B cell (primary cell): ENCODE results near the gene CACHD1. TPM values are rescaled to one million over a fixed set of nuclear protein-coding genes. Genes with fewer than 3 reads are reported as not detected.

Experiments used
- ATAC-seq: fragments of 200-7000 bp; cut with Tn5 transposase; one replicate; pipeline ENCODE4 v1.10.0; 2021; ENCODE audit warnings: low read depth, mild to moderate bottlenecking, moderate number of reproducible peaks, moderate library complexity
- CTCF ChIA-PET: fragments of 350-600 bp; sonication (Branson Sonifier 250); formaldehyde crosslinking; loops from one replicate; lab custom pipeline; 2021; ENCODE audit warnings: antibody characterized with exemption, inconsistent platforms; lab: Charles Lee
- POLR2A ChIA-PET: fragments of 350-600 bp; sonication (Branson Sonifier 250); formaldehyde crosslinking; loops from one replicate; lab custom pipeline; 2021; ENCODE audit warnings: antibody characterized with exemption; lab: Charles Lee
- DNase-seq: peaks from one replicate; pipeline ENCODE4 v3.0.0; 2013
- H2AFZ ChIP-seq: 2 replicates; pipeline ENCODE4 v1.6.1; 2012; ENCODE audit warnings: mild to moderate bottlenecking, low read depth, low read length; ENCODE audit not compliant: insufficient read depth, poor library complexity, severe bottlenecking
- H3K27ac ChIP-seq, 2 donors: 1 replicate in 1 of 2; 2 replicates in 1 of 2; pipeline ENCODE4 v1.5.1; 2012 to 2013; ENCODE audit warnings: low read length in 2 of 2, mild to moderate bottlenecking in 2 of 2, moderate library complexity in 1 of 2
- H3K27me3 ChIP-seq, 4 experiments: fragments of 200-600 bp in 1 of 4; sonication (generic) in 1 of 4; replicated peaks in 1 of 4; 1 replicate in 2 of 4; 2 replicates in 2 of 4; pipeline versions ENCODE4 v1.6.1 to v1.7.0; 2013 to 2016; ENCODE audit warnings: low read length in 3 of 4, mild to moderate bottlenecking in 2 of 4, mixed read lengths in 1 of 4, moderate library complexity in 1 of 4; ENCODE audit not compliant: insufficient read depth in 4 of 4, control insufficient read depth in 3 of 4; ENCODE audit errors: control extremely low read depth in 1 of 4
- H3K36me3 ChIP-seq, 2 experiments: replicated peaks in 1 of 2; 1 replicate in 1 of 2; 2 replicates in 1 of 2; pipeline versions ENCODE4 v1.6.1 to v1.7.1; 2013; ENCODE audit warnings: low read length in 1 of 2; ENCODE audit not compliant: insufficient read depth in 2 of 2, control insufficient read depth in 1 of 2; ENCODE audit errors: control extremely low read depth in 1 of 2, extremely low read depth in 1 of 2
- H3K4me1 ChIP-seq, 2 donors: fragments of 200-600 bp in 1 of 2; sonication (generic) in 1 of 2; 1 replicate in 1 of 2; 2 replicates in 1 of 2; pipeline versions ENCODE4 v1.5.1 to v1.6.1; 2013 to 2017; ENCODE audit warnings: low read length in 2 of 2; ENCODE audit not compliant: control insufficient read depth in 2 of 2, insufficient read depth in 2 of 2
- H3K4me2 ChIP-seq: replicated peaks from 2 replicates; pipeline ENCODE3; 2012; ENCODE audit warnings: mild to moderate bottlenecking, low read depth, low read length; ENCODE audit not compliant: poor library complexity, severe bottlenecking
- H3K4me3 ChIP-seq, 5 experiments: fragments of 200-600 bp in 1 of 5; sonication (generic) in 1 of 5; 1 replicate in 3 of 5; 2 replicates in 2 of 5; pipeline versions ENCODE4 v1.5.1 to v1.7.0; 2011 to 2016; ENCODE audit warnings: low read length in 4 of 5, mild to moderate bottlenecking in 4 of 5, low read depth in 2 of 5, control low read depth in 1 of 5, moderate library complexity in 1 of 5; ENCODE audit not compliant: insufficient read depth in 1 of 5; ENCODE audit errors: control extremely low read depth in 1 of 5, extremely low read depth in 1 of 5
- H3K79me2 ChIP-seq: fragments of 200-600 bp; sonication (generic); one replicate; pipeline ENCODE4 v1.6.0; 2016; ENCODE audit warnings: low read length; ENCODE audit not compliant: control insufficient read depth, insufficient read depth
- H3K9ac ChIP-seq: fragments of 200-600 bp; sonication (generic); 2 replicates; pipeline ENCODE4 v1.6.1; 2017; ENCODE audit warnings: mild to moderate bottlenecking, low read length, moderate library complexity
- H3K9me3 ChIP-seq, 3 donors: one replicate each; pipeline versions ENCODE4 v1.6.1 to v1.7.1; 2013; ENCODE audit warnings: low read length in 2 of 3; ENCODE audit not compliant: control insufficient read depth in 2 of 3, insufficient read depth in 1 of 3; ENCODE audit errors: control extremely low read depth in 1 of 3
- H4K20me1 ChIP-seq: 2 replicates; pipeline ENCODE4 v1.6.0; 2012; ENCODE audit warnings: mild to moderate bottlenecking, low read length; ENCODE audit not compliant: insufficient read depth, control insufficient read depth, poor library complexity, severe bottlenecking
- H3K27ac Mint-ChIP-seq: one replicate; pipeline ENCODE4 v1.8.0; 2021; ENCODE audit warnings: mixed read lengths
- H3K27me3 Mint-ChIP-seq: one replicate; pipeline ENCODE4 v1.8.0; 2021; ENCODE audit warnings: mixed read lengths
- H3K4me1 Mint-ChIP-seq: one replicate; pipeline ENCODE4 v1.8.0; 2021; ENCODE audit warnings: mixed read lengths
- H3K4me3 Mint-ChIP-seq: one replicate; pipeline ENCODE4 v1.8.0; 2021; ENCODE audit warnings: mixed read lengths
- H3K9me3 Mint-ChIP-seq: one replicate; pipeline ENCODE4 v1.8.0; 2022; ENCODE audit warnings: mixed read lengths; ENCODE audit not compliant: insufficient read depth
- EZH2 ChIP-seq: IDR thresholded peaks from 2 replicates; pipeline ENCODE4 v1.6.1; 2012; ENCODE audit warnings: borderline replicate concordance, low read depth, mild to moderate bottlenecking, moderate library complexity, low read length; ENCODE audit not compliant: insufficient read depth, poor library complexity, severe bottlenecking
- WGBS: methylation state at CpG from one replicate; pipeline ENCODE4 v1.1.5; 2013; ENCODE audit warnings: missing lambda C conversion rate; ENCODE audit not compliant: insufficient coverage; 5-methylcytosine and 5-hydroxymethylcytosine counted together
- intact Hi-C: fragments of 100-400 bp; cut with micrococcal nuclease; formaldehyde crosslinking; loops from one replicate; pipeline ENCODE4 v1.10.0; 2022
- polyA plus RNA-seq: library from polyadenylated mRNA; depleted of rRNA; stranded (reverse); fragments of >200 nt; gene quantifications from 2 replicates; pipeline ENCODE4 v1.2.3, GENCODE V29; 2012
- total RNA-seq, 2 donors: library from RNA; stranded (reverse); fragments of 120-200 nt in 1 of 2; gene quantifications; 1 replicate in 1 of 2; 2 replicates in 1 of 2; pipeline versions ENCODE4 v1.2.3 to v1.2.4, GENCODE V29; 2013 to 2022
- TF ChIP-seq, protein P1 (sequence below): fragments of 200-600 bp; IDR thresholded peaks from one replicate; pipeline ENCODE4 v1.8.0; 2022; ENCODE audit warnings: antibody characterized with exemption, mild to moderate bottlenecking

The CACHD1 gene
- total and polyA plus RNA-seq, 2 donors (not counting 1 experiment from before 2014, with no cell fraction given), result not detected

DNA sequence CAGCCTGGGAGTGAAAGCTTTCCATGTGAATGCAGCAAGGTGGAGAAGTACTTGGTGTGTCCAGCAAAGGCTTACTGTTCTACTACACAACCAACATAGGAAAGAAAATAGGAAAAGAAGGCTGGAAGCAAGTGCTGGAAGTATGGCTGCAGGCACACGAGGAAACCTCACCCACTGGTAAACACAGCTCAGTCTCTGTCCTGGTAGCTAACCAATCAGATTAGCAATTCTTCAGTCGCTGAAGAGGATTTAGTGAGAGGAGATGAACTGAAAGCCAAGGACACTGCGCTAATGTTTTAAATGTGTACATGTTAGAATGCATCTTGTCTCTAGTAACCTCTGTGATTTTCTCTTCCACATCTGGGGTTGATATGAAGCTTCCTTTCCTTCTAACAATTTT, 36.2 kb upstream of the CACHD1 start:
- CTCF ChIA-PET, result no interaction called here

DNA sequence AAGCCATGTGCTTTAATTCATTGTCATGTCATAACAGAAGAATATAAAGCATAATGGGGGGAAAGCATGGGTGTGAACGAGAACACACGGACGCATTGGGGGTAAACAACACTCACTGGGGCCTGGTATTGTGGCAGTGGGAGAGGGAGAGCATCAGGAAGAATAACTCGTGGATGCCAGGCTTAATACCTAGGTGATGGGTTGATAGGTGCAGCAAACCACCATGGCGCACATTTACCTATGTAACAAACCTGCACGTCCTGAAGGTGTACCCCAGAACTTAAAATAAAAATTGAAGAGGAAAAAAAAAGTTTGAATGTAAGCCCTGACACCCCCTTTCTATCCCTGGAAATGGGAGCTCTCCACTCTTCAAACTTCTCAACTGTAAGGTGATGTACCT, 34.9 kb upstream of the CACHD1 start:
- Histone ChIP-seq H3K9ac (no peak overlapping the region), H3K27me3 (peaks cover 0 to 2% (median 0%) of the 10 kb centered on the region in 4 experiments)
- CTCF ChIA-PET, result no interaction called here

More for the DNA sequence above, 36.2 kb upstream of the CACHD1 start:
- H3K9me3 Mint-ChIP-seq, result no peaks in the 10 kb centered on the region
- Histone ChIP-seq H4K20me1 (no peaks in the 10 kb centered on the region), H3K4me1 (no peaks in the 10 kb centered on the region), H3K27ac (no peak overlapping the region), H2AFZ (no peak overlapping the region), H3K4me3 (no peak overlapping the region), H3K79me2 (no peaks in the 10 kb centered on the region), H3K9ac (no peak overlapping the region), H3K36me3 (no peaks in the 10 kb centered on the region), H3K27me3 (peaks cover 0 to 2% (median 0%) of the 10 kb centered on the region in 4 experiments), H3K4me2 (no peak overlapping the region), H3K9me3 (peaks cover 0 to 3% (median 1%) of the 10 kb centered on the region in 3 donors)
- peaks cover 8% of the 10 kb centered on the region for H3K27me3 Mint-ChIP-seq
- intact Hi-C loops, result no loop called here
- H3K4me1 Mint-ChIP-seq, result no peaks in the 10 kb centered on the region
- 80% methylated on average over 1 of the region's 3 CpGs for WGBS
- no peak overlapping the region for H3K4me3 Mint-ChIP-seq
- TF ChIP-seq, protein P1, sequence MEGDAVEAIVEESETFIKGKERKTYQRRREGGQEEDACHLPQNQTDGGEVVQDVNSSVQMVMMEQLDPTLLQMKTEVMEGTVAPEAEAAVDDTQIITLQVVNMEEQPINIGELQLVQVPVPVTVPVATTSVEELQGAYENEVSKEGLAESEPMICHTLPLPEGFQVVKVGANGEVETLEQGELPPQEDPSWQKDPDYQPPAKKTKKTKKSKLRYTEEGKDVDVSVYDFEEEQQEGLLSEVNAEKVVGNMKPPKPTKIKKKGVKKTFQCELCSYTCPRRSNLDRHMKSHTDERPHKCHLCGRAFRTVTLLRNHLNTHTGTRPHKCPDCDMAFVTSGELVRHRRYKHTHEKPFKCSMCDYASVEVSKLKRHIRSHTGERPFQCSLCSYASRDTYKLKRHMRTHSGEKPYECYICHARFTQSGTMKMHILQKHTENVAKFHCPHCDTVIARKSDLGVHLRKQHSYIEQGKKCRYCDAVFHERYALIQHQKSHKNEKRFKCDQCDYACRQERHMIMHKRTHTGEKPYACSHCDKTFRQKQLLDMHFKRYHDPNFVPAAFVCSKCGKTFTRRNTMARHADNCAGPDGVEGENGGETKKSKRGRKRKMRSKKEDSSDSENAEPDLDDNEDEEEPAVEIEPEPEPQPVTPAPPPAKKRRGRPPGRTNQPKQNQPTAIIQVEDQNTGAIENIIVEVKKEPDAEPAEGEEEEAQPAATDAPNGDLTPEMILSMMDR, result no peak
- TF ChIP-seq EZH2, result no peak
- POLR2A ChIA-PET, result no interaction called here
- H3K27ac Mint-ChIP-seq, result no peak overlapping the region
- no peak for ATAC-seq
- no peak for DNase-seq

More for the DNA sequence above, 34.9 kb upstream of the CACHD1 start:
- no peak overlapping the region for H3K4me3 Mint-ChIP-seq
- DNase-seq (no peak), ATAC-seq (no peak)
- intact Hi-C loops, result no loop called here
- H3K27ac ChIP-seq, result no peak overlapping the region
- no peak overlapping the region for H3K4me2 ChIP-seq
- no peaks in the 10 kb centered on the region for H3K79me2 ChIP-seq
- H3K9me3 Mint-ChIP-seq, result no peaks in the 10 kb centered on the region
- H2AFZ ChIP-seq, result no peak overlapping the region
- WGBS, result no CpG with 5 or more reads among the region's 6 CpGs
- H3K4me1 Mint-ChIP-seq, result no peaks in the 10 kb centered on the region
- no peaks in the 10 kb centered on the region for H3K4me1 ChIP-seq
- no peaks in the 10 kb centered on the region for H4K20me1 ChIP-seq
- H3K27me3 Mint-ChIP-seq, result peaks cover 8% of the 10 kb centered on the region
- H3K27ac Mint-ChIP-seq, result no peak overlapping the region
- no peaks in the 10 kb centered on the region for H3K36me3 ChIP-seq
- H3K9me3 ChIP-seq, result peaks cover 0 to 3% (median 1%) of the 10 kb centered on the region in 3 donors
- no peak overlapping the region for H3K4me3 ChIP-seq
- POLR2A ChIA-PET, result no interaction called here
- TF ChIP-seq EZH2, result no peak
- TF ChIP-seq, protein P1, result no peak
